ENCODE data around the gene UBE2B.

The UBE2B gene

DNA sequence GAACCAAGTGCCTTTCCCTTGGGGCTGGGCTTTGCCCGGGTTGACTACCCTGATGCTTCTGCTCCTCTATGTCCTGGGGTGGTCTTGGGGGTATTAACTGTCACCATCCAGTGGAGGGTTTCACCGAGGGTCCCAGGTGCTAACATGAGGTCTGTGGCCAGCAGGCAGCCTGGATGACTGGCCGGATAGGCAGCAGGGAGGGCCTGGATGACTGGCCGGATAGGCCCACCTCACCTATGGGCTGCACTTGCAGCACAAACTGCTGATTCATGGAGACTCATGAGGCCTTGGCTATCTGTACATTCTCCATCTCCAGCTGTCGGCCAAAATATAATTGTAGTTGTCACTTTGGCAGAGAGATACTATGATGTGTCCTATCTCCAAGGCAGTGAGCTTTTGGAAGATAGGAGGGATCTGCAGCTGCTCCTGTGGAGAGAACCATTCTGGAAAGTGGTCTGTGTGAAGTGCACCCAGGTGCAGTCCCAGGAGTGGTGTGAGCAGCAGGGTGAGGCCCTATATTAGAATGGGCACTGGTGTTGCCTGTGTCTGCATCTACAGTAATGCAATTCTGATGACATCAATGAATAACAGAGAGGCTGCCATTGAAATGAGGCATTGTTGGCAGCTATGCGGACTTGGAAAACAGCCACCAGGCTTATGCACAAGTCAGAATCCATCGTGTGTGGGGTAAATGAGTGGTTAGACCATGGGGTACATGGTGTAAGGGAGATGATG is 66.6 kb downstream of the UBE2B start:
- DNase-seq (ENCODE audit: low read depth) = peak; percentile 71

DNA sequence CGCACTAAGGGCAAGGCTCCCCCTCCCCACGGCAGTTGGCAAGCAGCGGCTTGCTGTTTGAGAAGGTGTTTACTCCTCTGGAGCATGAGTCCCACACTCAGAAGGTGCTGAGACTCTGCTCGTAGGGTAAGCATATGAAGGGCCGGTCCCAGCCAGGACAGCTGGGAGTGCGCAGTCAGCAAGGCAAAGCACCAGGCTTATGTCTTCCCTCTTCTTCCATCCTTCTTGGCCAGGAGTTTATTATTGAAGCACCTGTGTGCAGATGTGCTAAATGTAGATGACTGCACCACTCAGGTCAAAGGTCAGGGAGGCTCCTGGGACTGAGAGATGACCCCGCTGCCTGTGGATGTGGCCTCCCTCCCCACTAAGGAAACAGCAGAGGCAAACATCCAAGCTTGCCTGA is 67.4 kb downstream of the UBE2B start:
- DNase-seq (ENCODE audit: low read depth) = no peak

DNA sequence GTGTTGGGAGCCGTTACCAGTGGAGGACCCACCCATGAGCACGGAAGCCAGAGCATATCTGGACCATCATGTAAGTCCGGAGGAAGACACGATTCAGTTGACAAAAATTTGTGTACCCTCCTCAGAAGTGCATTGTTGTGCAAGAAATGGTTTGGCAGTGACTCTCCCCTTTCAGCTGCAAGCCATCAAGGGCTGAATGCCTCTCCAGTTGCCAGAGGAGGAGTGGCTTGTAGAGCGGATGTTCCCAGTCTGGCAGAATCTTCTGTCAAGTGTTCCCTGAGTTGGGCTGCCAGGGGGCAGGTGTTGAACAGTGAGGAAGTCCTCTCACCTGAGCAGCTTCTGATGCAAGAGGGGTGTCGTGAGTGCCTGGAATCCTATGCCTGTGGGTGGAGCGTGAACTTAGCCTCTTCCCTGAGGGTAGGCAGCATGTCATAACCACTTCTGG is 67.9 kb downstream of the UBE2B start:
- peak; percentile 89 for DNase-seq (ENCODE audit: low read depth)

DNA sequence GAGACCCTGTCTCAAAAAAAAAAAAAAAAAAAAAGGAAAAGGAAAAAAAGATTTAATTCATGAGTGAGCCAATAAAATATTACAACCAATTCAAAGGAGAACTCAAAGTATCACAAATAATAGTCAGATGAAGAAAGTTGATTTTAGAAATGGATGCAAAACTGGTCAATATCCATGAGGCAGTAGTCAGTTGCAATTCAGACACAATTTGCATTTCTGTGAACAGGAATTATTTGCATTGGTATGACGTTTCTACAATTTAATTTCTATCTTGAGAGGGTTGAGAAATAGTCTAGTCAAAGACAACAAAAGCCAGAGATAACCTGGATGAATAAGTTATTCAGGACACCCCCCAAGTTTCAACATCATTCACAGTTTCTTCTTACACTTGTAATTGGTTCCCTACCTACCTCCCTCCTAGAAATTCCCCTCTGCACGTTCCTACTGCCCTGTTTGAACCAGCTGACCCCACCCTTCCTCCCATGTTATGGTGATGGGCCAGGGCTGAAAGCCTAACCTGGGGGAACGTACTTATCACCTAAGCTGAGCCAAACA is 68.9 kb downstream of the UBE2B start:
- no peak for DNase-seq (ENCODE audit: low read depth)

Data from stromal cell of bone marrow (primary cell).